Stimulated activated CD4-positive, alpha-beta T cell treated with anti-CD3 and anti-CD28 coated beads, Interleukin-4, amount 100 ng/mL, for 48 hours (primary cell): ENCODE results near the gene KRTAP12-4.
"Not testable (repeated sequence)": the region's sequence is repeated elsewhere in the genome, so short reads cannot be mapped to it uniquely, and the experiment has no call there.

ENCODE experiments used
- DNase-seq, 2 donors: peaks; one replicate each; pipeline ENCODE4 v3.0.0-alpha.2; 2020; ENCODE audit warnings: low read depth in 2 of 2

KRTAP12-4 gene

GRCh38 chr21:44654576-44655175 is at the start of gene KRTAP12-4:
Gene KRTAP12-4 (minus strand): TSS chr21:44654659. CDS start chr21:44654614, 45 bp downstream.
- no peak for DNase-seq

GRCh38 chr21:44703731-44704635 is 49.5 kb upstream of the KRTAP12-4 start:
- DNase-seq = no peak

DNA sequence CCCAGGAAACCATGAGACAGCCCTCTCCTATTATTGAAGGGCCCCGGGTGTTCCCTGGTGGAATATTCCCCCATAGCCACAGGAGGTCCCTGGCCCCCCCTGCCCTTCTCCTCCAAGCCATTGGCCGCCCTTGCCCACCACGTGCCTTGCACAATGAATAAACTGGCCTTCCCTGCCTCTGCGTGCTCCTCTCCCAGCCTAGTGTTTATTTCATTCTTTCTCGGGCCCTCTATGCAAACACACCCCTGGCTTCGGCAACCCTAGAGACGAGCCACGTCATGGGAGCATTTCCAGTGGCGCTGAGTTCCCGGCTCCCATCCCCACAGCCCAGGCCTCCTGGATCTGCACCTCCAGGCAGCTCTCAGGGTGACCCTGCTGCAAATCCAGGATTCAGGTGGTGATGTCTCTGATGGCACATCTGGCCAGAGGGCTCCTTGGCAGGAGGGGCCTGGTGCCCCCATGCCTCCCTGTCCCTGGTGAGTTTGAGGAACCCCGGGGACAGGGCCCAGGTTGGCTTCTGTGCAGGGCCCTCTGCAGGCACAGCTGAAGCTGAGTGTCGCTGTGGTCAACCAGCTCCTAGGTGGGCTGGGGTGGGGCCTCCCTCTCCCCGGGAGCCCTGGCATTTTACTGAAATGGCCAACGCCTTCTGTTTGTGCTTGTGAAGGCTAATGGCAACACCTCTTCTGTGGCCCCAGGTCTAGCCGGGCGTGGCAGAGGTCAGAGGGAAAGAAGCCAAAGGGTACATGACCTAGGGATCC is 48.7 kb upstream of the KRTAP12-4 start:
- no peak for DNase-seq

GRCh38 chr21:44702111-44702972 is 47.9 kb upstream of the KRTAP12-4 start:
- no peak for DNase-seq

- no peak for DNase-seq
These were observed 47.1 kb upstream of the KRTAP12-4 start for GRCh38 chr21:44701541-44701940.

DNA sequence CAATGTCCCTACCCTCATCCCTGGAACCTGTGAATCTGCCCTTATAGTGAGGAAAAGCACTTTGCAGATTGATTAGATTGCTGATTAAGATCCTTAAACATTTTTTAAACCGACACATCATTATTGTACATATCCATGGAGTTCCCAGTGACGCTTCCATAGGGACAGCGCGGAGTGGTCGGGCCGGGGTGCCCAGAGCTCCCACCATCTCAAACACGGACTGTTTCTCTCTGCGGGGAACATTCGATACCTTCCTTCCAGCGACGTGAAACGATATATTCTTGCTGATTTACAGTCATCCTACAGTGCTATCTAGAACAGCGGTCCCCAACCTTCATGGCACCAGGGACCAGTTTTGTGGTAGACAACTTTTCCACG is 46.6 kb upstream of the KRTAP12-4 start:
- DNase-seq = no peak

GRCh38 chr21:44700101-44701022 is 45.9 kb upstream of the KRTAP12-4 start:
- no peak for DNase-seq

DNA sequence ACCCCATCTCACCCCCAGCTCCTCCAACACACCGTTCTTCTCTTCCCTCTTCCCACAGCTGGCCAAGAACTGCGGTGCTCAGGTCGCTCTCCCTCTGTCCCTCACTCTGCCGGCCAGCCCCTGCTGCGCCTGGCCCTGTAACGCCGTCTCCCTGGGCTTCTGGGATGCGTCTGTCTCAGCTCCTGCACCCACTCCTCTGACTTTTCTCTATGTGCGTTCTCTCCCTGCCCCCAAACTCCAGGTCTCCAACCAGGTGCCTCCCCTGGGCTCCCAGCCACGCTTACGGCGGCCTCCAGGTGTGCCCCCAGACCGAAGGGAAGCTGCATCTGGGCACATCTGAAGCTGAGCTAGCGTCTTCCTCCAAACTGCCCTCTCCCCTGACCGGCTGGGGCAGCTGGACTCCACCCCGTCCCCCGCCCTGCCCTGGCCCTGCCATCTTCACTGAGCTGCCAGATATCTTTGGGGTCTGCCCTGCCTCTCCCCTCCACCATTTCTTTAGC is 45.1 kb upstream of the KRTAP12-4 start:
- DNase-seq = no peak

DNA sequence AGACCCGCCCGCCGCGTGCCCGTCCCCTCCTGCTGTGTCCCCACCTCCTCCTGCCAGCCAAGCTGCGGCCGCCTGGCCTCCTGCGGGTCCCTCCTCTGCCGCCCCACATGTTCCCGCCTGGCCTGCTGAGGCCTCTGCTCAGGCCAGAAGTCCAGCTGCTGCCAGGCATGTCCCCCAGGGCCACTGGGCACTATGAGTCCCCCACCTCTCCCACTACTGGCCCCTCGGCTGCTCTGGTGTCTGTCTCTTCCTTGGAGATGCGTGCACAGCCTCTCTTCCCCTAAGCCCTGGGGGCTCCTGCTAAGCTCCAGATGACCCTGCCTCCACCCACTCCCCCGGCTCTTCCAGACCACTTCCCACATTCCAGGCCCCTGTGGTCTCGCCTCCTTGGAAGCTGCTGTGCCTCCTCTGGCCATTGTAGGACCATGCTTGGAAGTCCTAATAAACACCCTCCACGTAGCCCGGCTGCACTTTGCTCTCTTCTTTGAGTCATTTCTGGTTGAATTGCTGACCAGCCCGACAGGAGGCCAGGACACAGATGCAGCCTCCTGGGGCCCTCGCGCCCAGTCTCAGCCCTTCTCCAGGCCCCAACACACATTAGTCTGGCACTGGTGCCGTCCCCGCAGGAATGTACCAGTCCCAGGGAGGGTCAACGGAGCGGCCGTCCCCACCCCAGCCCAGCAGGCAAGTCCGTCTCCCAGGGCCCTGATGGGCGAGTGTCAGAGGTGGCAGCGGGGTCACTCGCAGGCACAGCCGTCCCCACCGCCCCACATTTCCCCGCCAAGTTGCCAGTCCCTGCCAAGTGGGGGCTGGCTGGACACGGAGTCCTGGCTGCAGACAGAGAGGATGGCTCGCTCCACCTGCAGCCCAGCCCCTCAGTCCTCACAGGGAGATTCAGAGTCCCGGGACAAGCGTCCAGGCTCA is 43.6 kb upstream of the KRTAP12-4 start:
- no peak for DNase-seq

DNA sequence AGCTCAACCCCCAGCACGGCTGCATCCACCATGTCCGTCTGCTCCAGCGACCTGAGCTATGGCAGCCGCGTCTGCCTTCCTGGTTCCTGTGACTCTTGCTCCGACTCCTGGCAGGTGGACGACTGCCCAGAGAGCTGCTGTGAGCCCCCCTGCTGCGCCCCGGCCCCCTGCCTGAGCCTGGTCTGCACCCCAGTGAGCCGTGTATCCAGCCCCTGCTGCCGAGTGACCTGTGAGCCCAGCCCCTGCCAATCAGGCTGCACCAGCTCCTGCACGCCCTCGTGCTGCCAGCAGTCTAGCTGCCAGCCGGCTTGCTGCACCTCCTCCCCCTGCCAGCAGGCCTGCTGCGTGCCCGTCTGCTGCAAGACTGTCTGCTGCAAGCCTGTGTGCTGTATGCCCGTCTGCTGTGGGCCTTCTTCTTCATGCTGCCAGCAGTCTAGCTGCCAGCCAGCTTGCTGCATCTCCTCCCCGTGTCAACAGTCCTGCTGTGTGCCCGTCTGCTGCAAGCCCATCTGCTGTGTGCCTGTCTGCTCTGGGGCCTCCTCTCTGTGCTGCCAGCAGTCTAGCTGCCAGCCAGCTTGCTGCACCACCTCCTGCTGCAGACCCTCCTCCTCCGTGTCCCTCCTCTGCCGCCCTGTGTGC is 42.8 kb upstream of the KRTAP12-4 start, which contains the start of gene KRTAP10-12:
TSS of gene KRTAP10-12 (plus strand) at position 1 of the 639 bp plus-strand sequence. CDS start at position 31, 30 bp downstream.
- not testable (repeated sequence) for DNase-seq

- DNase-seq = no peak
These were observed 42.1 kb upstream of the KRTAP12-4 start for GRCh38 chr21:44696572-44696971.

DNA sequence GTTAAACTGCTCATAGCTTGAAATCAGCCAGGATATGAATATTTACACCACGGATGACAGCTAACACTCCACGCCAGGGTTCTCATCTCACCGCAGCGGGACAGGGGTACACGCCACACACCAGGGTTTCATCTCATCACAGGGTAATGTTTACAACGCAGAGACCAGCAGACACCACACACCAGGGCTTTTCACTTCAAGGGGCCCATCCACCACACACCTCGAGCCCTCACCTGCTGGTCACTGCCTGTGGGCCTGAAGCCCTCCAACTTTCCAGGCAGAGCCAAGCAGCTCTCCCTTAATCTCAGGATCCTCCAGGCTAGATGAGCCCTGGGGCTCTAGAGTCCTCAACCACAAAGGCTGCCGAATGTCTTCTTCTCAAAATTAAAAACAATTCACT is 41.2 kb upstream of the KRTAP12-4 start:
- no peak for DNase-seq

DNA sequence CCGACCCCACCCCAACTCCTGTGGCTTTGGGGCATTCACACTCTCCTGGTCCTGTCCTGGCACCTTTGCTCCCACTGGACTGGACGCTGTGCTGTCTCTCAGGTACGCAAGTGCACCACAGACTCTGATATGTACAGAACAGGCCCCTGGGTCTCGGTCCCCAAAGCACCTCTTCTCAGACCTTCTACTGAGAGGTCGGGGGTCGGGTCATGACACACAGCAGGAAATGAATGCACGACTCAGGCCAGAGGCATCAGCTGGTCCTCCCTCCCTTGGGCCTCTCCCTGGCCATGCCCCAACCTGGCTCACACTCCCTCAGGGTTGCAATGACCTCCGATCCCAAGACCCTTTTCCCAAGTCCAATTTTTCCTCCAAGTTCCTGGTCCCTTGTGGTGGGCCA is 40.7 kb upstream of the KRTAP12-4 start:
- no peak for DNase-seq

GRCh38 chr21:44694776-44695175 is 40.3 kb upstream of the KRTAP12-4 start:
- DNase-seq = no peak

DNA sequence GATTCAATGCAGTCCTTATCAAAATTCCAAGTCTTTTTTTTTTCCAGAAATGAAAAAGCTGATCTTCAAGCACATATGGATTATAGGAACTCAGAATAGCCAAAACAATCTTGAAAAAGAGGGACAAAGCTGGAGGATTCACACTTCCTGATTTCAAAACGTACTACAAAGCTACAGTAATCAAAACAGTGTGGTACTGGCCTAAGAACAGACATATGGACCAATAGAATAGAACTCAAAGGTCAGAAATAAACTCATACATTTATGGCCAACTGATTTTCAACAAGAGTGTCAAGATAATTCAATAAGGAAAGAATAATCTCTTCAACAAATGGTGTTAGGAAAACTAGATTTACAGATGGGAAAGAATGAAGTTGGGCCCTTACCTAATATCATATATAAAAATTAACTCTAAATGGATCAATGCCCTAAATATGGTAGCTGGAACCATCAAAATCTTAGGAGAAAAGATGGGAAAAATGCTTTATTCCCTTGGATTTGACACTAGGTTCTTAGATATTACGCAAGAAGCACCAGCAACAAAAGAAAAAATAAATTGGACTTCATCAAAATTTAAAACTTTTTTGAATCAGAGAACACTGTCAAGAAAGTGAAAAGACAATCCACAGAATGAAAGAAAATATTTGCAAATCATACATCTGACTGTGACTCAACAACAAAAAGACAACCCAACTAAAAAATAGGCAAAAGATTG is 38.5 kb upstream of the KRTAP12-4 start:
- no peak for DNase-seq

DNA sequence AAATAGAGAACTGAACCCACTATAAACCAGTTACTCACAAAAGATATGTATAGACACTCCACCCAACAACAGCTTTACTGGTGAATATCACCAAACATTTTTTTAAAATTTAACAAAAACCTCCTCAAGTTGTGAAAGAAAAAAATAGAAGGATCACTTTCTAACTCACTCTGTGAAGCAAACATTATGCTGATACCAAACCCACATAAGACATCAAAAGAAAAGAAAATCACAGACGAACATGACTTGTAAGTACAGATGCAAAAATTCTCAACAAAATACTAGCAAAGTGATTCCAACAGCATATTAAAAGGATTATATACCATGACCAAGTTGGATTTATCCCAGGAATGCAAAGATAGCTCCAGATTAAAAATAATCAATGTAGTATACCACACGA is 37.2 kb upstream of the KRTAP12-4 start:
- no peak for DNase-seq

GRCh38 chr21:44689740-44690139 is 35.3 kb upstream of the KRTAP12-4 start:
- not testable (repeated sequence) for DNase-seq

- no peak for DNase-seq
These were observed 33.2 kb upstream of the KRTAP12-4 start for GRCh38 chr21:44687671-44688070.
